ENCODE data around the gene TMEM178B.

- TF ChIP-seq TAF1 (IDR thresholded peaks at IDR 0.05; ENCODE audit: borderline replicate concordance, insufficient read depth, low read length) (no peak), POLR2AphosphoS5 (IDR thresholded peaks at IDR 0.05; ENCODE audit: low read depth, low read length) (no peak)
These were observed 44.9 kb downstream of the TMEM178B start for GRCh38 chr7:141118767-141119166.

Measured in PFSK-1 (cell line).